DOHH2 (cell line): ENCODE data around the gene KRT9.

Experiments used
- CTCF ChIP-seq: fragments of 200-600 bp; sonication (generic); IDR thresholded peaks from one replicate; pipeline ENCODE4 v1.5.1; 2014; ENCODE audit warnings: antibody characterized with exemption, mild to moderate bottlenecking, low read depth, low read length; ENCODE audit not compliant: poor library complexity, severe bottlenecking
- EZH2phosphoT487 ChIP-seq: fragments of 200-600 bp; sonication (generic); IDR thresholded peaks from 2 replicates; pipeline ENCODE4 v1.6.1; 2017; ENCODE audit warnings: borderline replicate concordance, mild to moderate bottlenecking, antibody characterized with exemption, low read length, moderate library complexity, mixed read lengths

GRCh38 chr17:41585301-41586056 is 13.6 kb upstream of the KRT9 start:
- no peak for TF ChIP-seq CTCF
- TF ChIP-seq EZH2phosphoT487, result no peak
